Keratinocyte (primary cell): ENCODE results near the gene EBF3. TPM values are rescaled to one million over a fixed set of nuclear protein-coding genes. Genes with fewer than 3 reads are reported as not detected.

Source experiments
- DNase-seq: peaks from one replicate; pipeline ENCODE4 v3.0.0-alpha.2; 2011; ENCODE audit warnings: low read depth, missing footprints, low spot score
- FAIRE-seq: peaks from 2 replicates; lab custom pipeline; 2011; peaks lifted over from hg19 to GRCh38; lab: Jason Lieb, UNC
- H2AFZ ChIP-seq: 2 replicates; pipeline ENCODE4 v1.6.0; 2012; ENCODE audit warnings: low read length, control low read depth, inconsistent platforms; ENCODE audit not compliant: control insufficient read depth
- H3K27ac ChIP-seq: 2 replicates; pipeline ENCODE4 v1.5.1; 2011; ENCODE audit warnings: low read length; ENCODE audit not compliant: control insufficient read depth, insufficient read depth
- H3K27me3 ChIP-seq: 3 replicates; pipeline ENCODE4 v1.6.0; 2011; ENCODE audit warnings: low read length; ENCODE audit not compliant: control insufficient read depth, insufficient read depth; ENCODE audit errors: extremely low read depth
- H3K36me3 ChIP-seq, 2 experiments: 2 replicates in 1 of 2; 3 replicates in 1 of 2; pipeline ENCODE4 v1.5.1; 2011; ENCODE audit warnings: low read length in 2 of 2, mild to moderate bottlenecking in 1 of 2; ENCODE audit not compliant: control insufficient read depth in 2 of 2, insufficient read depth in 2 of 2; ENCODE audit errors: extremely low read depth in 1 of 2
- H3K4me1 ChIP-seq: 3 replicates; pipeline ENCODE4 v1.5.1; 2011; ENCODE audit warnings: low read length; ENCODE audit not compliant: control insufficient read depth, insufficient read depth; ENCODE audit errors: extremely low read depth
- H3K4me2 ChIP-seq: 3 replicates; pipeline ENCODE4 v1.6.0; 2011; ENCODE audit warnings: low read depth, low read length; ENCODE audit not compliant: control insufficient read depth, insufficient read depth; ENCODE audit errors: extremely low read depth
- H3K4me3 ChIP-seq, 3 experiments: fragments of 200-600 bp in 1 of 3; sonication (generic) in 1 of 3; 2 replicates in 2 of 3; 3 replicates in 1 of 3; pipeline ENCODE4 v1.5.1; 2011 to 2016; ENCODE audit warnings: low read length in 3 of 3, mild to moderate bottlenecking in 3 of 3, control low read depth in 2 of 3, inconsistent platforms in 1 of 3, low read depth in 1 of 3, mixed read lengths in 1 of 3, mixed run types in 1 of 3, moderate library complexity in 1 of 3; ENCODE audit not compliant: control insufficient read depth in 2 of 3, insufficient read depth in 2 of 3; ENCODE audit errors: extremely low read depth in 1 of 3
- H3K79me2 ChIP-seq: 2 replicates; pipeline ENCODE4 v1.6.0; 2012; ENCODE audit warnings: low read length; ENCODE audit not compliant: control insufficient read depth, insufficient read depth
- H3K9ac ChIP-seq: 3 replicates; pipeline ENCODE4 v1.6.0; 2011; ENCODE audit warnings: low read length; ENCODE audit not compliant: control insufficient read depth, insufficient read depth; ENCODE audit errors: extremely low read depth
- H3K9me1 ChIP-seq: 3 replicates; pipeline ENCODE4 v1.6.0; 2011; ENCODE audit warnings: low read length; ENCODE audit not compliant: control insufficient read depth, insufficient read depth; ENCODE audit errors: extremely low read depth
- H3K9me3 ChIP-seq: 2 replicates; pipeline ENCODE4 v1.5.1; 2012; ENCODE audit warnings: low read depth, low read length; ENCODE audit not compliant: control insufficient read depth
- H4K20me1 ChIP-seq: 3 replicates; pipeline ENCODE4 v1.6.0; 2011; ENCODE audit warnings: low read length; ENCODE audit not compliant: control insufficient read depth, insufficient read depth; ENCODE audit errors: extremely low read depth
- EZH2 ChIP-seq: IDR thresholded peaks from one replicate; pipeline ENCODE4 v1.6.1; 2012; ENCODE audit warnings: inconsistent platforms, mild to moderate bottlenecking, low read length, moderate library complexity
- dilution Hi-C: fragments of 300-500 bp; cut with MboI; formaldehyde crosslinking; loops from one replicate; pipeline ENCODE4 v1.7.0; 2020; ENCODE audit warnings: low sequenced_read_pairs; ENCODE audit not compliant: extremely low pct_ligation_motif_present
- polyA plus RNA-seq, 5 experiments: library from polyadenylated mRNA; depleted of rRNA in 3 of 5; stranded (reverse) in 3 of 5; stranded (forward) in 1 of 5; unstranded in 1 of 5; fragments of >200 nt; gene quantifications; 1 replicate in 1 of 5; 2 replicates in 3 of 5; 3 replicates in 1 of 5; pipeline versions ENCODE4 v1.2.1 to v1.2.3, GENCODE V29; 2011 to 2012; ENCODE audit warnings: missing spikeins in 2 of 5, low read depth in 1 of 5, low replicate concordance in 1 of 5
- TF ChIP-seq, protein P1 (sequence below), 3 experiments: IDR thresholded peaks in 1 of 3; conservative IDR thresholded peaks in 1 of 3; optimal IDR thresholded peaks in 1 of 3; 2 replicates in 2 of 3; 3 replicates in 1 of 3; pipeline versions ENCODE3 to v1.5.1; 2011; ENCODE audit warnings: low read length in 3 of 3, mild to moderate bottlenecking in 3 of 3, moderate library complexity in 2 of 3, control low read depth in 1 of 3, inconsistent platforms in 1 of 3; ENCODE audit not compliant: insufficient read depth in 2 of 3; ENCODE audit errors: extremely low read depth in 1 of 3

Gene EBF3
- polyA plus RNA-seq, 1 donor (not counting 4 experiments of a cell fraction or from before 2014, with no cell fraction given), result not detected

DNA sequence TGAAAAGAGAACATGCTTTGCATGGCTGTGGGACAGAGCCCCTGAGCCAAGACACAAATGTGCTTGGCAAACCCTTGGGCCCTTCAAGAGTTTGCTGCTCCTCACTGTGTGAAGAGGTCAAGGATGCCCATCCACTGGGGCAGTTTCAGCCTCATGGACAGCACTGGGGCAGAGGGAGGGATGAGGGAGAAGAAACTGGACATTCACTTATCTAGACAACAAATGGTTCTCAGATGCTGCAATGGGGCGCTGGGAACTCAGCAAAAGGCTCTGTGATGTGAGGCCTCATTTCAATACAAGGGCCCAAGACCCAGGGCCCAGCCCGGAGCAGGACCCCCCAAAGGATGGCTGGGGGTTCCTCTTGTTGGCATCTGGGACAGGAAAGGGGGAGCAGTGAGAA, 49.1 kb downstream of the EBF3 start:
- Histone ChIP-seq H3K36me3 (no peaks in the 10 kb centered on the region), H3K4me1 (no peaks in the 10 kb centered on the region), H3K4me3 (no peak overlapping the region), H3K4me2 (no peak overlapping the region), H3K9ac (no peak overlapping the region), H2AFZ (no peak overlapping the region), H3K9me3 (peaks cover 1% of the 10 kb centered on the region), H3K9me1 (no peaks in the 10 kb centered on the region), H3K27me3 (no peaks in the 10 kb centered on the region), H3K27ac (no peak overlapping the region), H3K79me2 (no peaks in the 10 kb centered on the region), H4K20me1 (no peaks in the 10 kb centered on the region)
- DNase-seq (no peak), FAIRE-seq (no peak)
- dilution Hi-C loops, result no loop called here
- no peak for TF ChIP-seq EZH2
- TF ChIP-seq, protein P1, sequence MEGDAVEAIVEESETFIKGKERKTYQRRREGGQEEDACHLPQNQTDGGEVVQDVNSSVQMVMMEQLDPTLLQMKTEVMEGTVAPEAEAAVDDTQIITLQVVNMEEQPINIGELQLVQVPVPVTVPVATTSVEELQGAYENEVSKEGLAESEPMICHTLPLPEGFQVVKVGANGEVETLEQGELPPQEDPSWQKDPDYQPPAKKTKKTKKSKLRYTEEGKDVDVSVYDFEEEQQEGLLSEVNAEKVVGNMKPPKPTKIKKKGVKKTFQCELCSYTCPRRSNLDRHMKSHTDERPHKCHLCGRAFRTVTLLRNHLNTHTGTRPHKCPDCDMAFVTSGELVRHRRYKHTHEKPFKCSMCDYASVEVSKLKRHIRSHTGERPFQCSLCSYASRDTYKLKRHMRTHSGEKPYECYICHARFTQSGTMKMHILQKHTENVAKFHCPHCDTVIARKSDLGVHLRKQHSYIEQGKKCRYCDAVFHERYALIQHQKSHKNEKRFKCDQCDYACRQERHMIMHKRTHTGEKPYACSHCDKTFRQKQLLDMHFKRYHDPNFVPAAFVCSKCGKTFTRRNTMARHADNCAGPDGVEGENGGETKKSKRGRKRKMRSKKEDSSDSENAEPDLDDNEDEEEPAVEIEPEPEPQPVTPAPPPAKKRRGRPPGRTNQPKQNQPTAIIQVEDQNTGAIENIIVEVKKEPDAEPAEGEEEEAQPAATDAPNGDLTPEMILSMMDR (optimal IDR thresholded peaks at IDR 0.05 in 1 of 3, IDR thresholded peaks at IDR 0.05 in 1 of 3, conservative IDR thresholded peaks at IDR 0.05 in 1 of 3; ENCODE audit: extremely low read depth in 1 of 3, insufficient read depth in 2 of 3, low read length in 3 of 3), result no peak

DNA sequence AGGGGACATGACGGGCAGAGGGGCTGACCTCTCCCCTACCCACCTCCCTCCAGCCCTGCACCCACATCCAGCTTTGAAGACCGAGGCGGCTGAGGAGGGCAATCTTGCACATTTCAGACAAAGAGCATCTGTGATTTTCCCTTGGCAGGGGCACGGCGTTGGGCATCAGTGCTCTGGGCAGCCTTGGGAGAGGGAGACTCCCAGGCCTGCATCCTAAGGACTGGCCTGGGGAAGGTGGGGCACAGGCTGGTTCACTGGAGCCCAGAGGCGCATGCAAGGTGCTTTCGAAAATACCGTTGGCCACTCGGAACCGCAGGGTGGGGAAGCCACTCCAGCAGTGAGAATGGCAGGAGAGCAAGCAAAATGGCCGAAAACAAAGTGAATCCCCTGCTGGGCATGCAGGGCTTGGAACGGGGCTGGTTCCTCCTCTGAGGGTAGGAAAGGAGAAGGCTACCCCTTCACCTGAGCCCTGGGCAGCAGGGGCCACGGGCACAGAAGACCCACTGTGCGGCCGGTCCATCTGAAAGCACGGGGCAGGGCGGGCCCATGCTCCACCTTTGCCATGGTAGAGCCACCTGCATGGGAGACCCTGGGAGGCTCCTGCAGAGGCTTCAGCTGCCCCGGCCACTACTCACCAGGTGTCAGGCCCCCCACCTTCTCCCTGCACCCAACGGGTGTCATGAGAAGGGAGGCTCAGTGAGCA, 49.8 kb downstream of the EBF3 start:
- Histone ChIP-seq H3K9me3 (peaks cover 1% of the 10 kb centered on the region), H3K9me1 (no peaks in the 10 kb centered on the region), H3K36me3 (no peaks in the 10 kb centered on the region), H3K9ac (no peak overlapping the region), H3K4me3 (no peak overlapping the region), H3K27ac (no peak overlapping the region), H2AFZ (no peak overlapping the region), H3K4me1 (no peaks in the 10 kb centered on the region), H4K20me1 (no peaks in the 10 kb centered on the region), H3K4me2 (no peak overlapping the region), H3K79me2 (no peaks in the 10 kb centered on the region), H3K27me3 (no peaks in the 10 kb centered on the region)
- TF ChIP-seq, protein P1 (optimal IDR thresholded peaks at IDR 0.05 in 1 of 3, IDR thresholded peaks at IDR 0.05 in 1 of 3, conservative IDR thresholded peaks at IDR 0.05 in 1 of 3; ENCODE audit: extremely low read depth in 1 of 3, insufficient read depth in 2 of 3, low read length in 3 of 3), result no peak
- TF ChIP-seq EZH2, result no peak
- FAIRE-seq (no peak), DNase-seq (no peak)
- dilution Hi-C loops, result no loop called here
